A673 (cell line): Measurements from ENCODE around the gene BOD1L1. TPM values are rescaled to one million over a fixed set of nuclear protein-coding genes. Genes with fewer than 3 reads are reported as not detected.

Experiments
- BruUV-seq: library from RNA; stranded (reverse); fragments of 400-500 nt; replicated peaks from 2 replicates; lab custom pipeline; 2021; lab: Mats Ljungman, UMichigan
- CTCF ChIA-PET: fragments of 300-600 bp; sonication (Branson Sonifier 250); formaldehyde crosslinking; loops from one replicate; lab custom pipeline; 2022; ENCODE audit warnings: antibody characterized with exemption; lab: Charles Lee
- POLR2A ChIA-PET: fragments of 300-600 bp; sonication (Branson Sonifier 250); formaldehyde crosslinking; loops from one replicate; lab custom pipeline; 2022; ENCODE audit warnings: antibody characterized with exemption; ENCODE audit not compliant: low non-redundant PET; lab: Charles Lee
- DNase-seq: peaks from one replicate; pipeline ENCODE4 v3.0.0-alpha.2; 2015; ENCODE audit warnings: low spot score
- H3K27ac ChIP-seq: fragments of 200-600 bp; sonication (generic); 2 replicates; pipeline ENCODE4 v1.5.1; 2016; ENCODE audit warnings: mixed run types, low read depth, mild to moderate bottlenecking, mixed read lengths, antibody characterized with exemption, low read length; ENCODE audit not compliant: poor library complexity, severe bottlenecking
- H3K27me3 ChIP-seq: fragments of 200-600 bp; sonication (generic); replicated peaks from 2 replicates; pipeline ENCODE4 v1.6.1; 2017; ENCODE audit warnings: mixed run types, low read depth, mild to moderate bottlenecking, mixed read lengths, antibody characterized with exemption, low read length; ENCODE audit not compliant: insufficient read depth, poor library complexity
- H3K36me3 ChIP-seq: fragments of 200-600 bp; sonication (generic); 2 replicates; pipeline ENCODE4 v1.6.1; 2016; ENCODE audit warnings: mixed run types, mild to moderate bottlenecking, mixed read lengths, antibody characterized with exemption, low read length; ENCODE audit not compliant: insufficient read depth, poor library complexity, severe bottlenecking
- H3K4me1 ChIP-seq: fragments of 200-600 bp; sonication (generic); 2 replicates; pipeline ENCODE4 v1.6.1; 2017; ENCODE audit warnings: mixed run types, mild to moderate bottlenecking, mixed read lengths, antibody characterized with exemption, low read length; ENCODE audit not compliant: insufficient read depth, poor library complexity, severe bottlenecking
- H3K4me3 ChIP-seq: fragments of 200-600 bp; sonication (generic); 2 replicates; pipeline ENCODE4 v1.5.1; 2016; ENCODE audit warnings: low read depth, mixed run types, mild to moderate bottlenecking, mixed read lengths, low read length; ENCODE audit not compliant: poor library complexity, severe bottlenecking
- H3K9me3 ChIP-seq: fragments of 200-600 bp; sonication (generic); 2 replicates; pipeline ENCODE4 v1.6.1; 2016; ENCODE audit warnings: mixed run types, low read depth, mild to moderate bottlenecking, mixed read lengths, antibody characterized with exemption, low read length; ENCODE audit not compliant: poor library complexity, severe bottlenecking
- EZH2 ChIP-seq: fragments of 200-600 bp; sonication (generic); IDR thresholded peaks from 2 replicates; pipeline ENCODE4 v1.6.1; 2017; ENCODE audit warnings: borderline replicate concordance, low read depth, mild to moderate bottlenecking, mixed read lengths, antibody characterized with exemption, low read length; ENCODE audit not compliant: poor library complexity, severe bottlenecking
- intact Hi-C: fragments of 100-400 bp; cut with micrococcal nuclease; formaldehyde crosslinking; loops from one replicate; pipeline ENCODE4 v1.10.0; 2022; ENCODE audit not compliant: unreplicated experiment
- total RNA-seq: library from RNA; stranded (reverse); gene quantifications from 2 replicates; pipeline ENCODE4 v1.2.3, GENCODE V29; 2021
- TF ChIP-seq, protein P1 (sequence below): fragments of 300-800, 200-600 bp; sonication (generic); conservative IDR thresholded peaks from 2 replicates; pipeline ENCODE4 v1.5.1; 2017; ENCODE audit warnings: low read depth, mild to moderate bottlenecking, antibody characterized with exemption, low read length, moderate library complexity, mixed read lengths

The BOD1L1 gene
- total RNA-seq, 1 experiment from 2014 or later: 44.8 TPM

DNA sequence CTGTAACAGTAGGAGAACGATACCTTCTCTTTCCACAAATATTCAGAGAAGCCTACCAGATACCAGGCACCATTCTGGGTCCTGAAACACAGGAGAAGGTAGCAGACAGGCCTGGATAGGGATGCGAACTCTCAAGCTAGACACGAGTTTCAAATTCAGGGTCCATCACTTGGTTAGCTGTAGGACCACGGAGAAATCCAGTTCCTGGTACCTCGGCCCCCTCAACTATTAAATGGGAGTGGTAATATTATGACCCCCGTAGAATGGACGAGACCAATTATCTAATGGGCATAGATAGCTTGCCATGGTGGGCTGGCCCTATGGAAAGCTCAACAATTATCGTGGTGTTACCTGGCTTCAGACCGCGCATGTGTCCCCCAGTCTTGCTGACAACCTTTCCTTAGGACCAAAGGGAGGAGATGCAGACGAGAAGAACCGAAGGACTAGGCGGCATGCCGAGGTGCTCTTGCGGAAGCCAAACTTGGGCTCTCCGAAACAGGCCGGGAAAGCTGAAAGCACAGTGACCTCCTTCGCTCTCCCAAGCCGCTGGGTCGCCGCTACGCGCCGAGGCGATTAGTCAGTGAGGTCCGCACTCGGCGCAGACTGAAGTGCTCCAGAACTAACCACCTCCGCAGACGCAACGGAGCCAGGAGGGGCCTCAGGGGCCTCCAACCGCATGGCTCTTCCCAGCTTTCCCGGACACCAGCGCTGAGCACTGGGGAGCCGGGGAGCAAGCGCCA, 102.9 kb downstream of the BOD1L1 start:
- intact Hi-C loops: no loop called here
- BruUV-seq: no TSS peak
- CTCF ChIA-PET: no interaction called here
- Histone ChIP-seq H3K27ac (no peak overlapping the region), H3K36me3 (no peaks in the 10 kb centered on the region), H3K27me3 (no peaks in the 10 kb centered on the region), H3K9me3 (no peaks in the 10 kb centered on the region), H3K4me1 (peaks cover 7% of the 10 kb centered on the region), H3K4me3 (no peak overlapping the region)
- TF ChIP-seq EZH2: no peak
- TF ChIP-seq, protein P1, sequence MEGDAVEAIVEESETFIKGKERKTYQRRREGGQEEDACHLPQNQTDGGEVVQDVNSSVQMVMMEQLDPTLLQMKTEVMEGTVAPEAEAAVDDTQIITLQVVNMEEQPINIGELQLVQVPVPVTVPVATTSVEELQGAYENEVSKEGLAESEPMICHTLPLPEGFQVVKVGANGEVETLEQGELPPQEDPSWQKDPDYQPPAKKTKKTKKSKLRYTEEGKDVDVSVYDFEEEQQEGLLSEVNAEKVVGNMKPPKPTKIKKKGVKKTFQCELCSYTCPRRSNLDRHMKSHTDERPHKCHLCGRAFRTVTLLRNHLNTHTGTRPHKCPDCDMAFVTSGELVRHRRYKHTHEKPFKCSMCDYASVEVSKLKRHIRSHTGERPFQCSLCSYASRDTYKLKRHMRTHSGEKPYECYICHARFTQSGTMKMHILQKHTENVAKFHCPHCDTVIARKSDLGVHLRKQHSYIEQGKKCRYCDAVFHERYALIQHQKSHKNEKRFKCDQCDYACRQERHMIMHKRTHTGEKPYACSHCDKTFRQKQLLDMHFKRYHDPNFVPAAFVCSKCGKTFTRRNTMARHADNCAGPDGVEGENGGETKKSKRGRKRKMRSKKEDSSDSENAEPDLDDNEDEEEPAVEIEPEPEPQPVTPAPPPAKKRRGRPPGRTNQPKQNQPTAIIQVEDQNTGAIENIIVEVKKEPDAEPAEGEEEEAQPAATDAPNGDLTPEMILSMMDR: no peak
- POLR2A ChIA-PET: no interaction called here
- DNase-seq: no peak

DNA sequence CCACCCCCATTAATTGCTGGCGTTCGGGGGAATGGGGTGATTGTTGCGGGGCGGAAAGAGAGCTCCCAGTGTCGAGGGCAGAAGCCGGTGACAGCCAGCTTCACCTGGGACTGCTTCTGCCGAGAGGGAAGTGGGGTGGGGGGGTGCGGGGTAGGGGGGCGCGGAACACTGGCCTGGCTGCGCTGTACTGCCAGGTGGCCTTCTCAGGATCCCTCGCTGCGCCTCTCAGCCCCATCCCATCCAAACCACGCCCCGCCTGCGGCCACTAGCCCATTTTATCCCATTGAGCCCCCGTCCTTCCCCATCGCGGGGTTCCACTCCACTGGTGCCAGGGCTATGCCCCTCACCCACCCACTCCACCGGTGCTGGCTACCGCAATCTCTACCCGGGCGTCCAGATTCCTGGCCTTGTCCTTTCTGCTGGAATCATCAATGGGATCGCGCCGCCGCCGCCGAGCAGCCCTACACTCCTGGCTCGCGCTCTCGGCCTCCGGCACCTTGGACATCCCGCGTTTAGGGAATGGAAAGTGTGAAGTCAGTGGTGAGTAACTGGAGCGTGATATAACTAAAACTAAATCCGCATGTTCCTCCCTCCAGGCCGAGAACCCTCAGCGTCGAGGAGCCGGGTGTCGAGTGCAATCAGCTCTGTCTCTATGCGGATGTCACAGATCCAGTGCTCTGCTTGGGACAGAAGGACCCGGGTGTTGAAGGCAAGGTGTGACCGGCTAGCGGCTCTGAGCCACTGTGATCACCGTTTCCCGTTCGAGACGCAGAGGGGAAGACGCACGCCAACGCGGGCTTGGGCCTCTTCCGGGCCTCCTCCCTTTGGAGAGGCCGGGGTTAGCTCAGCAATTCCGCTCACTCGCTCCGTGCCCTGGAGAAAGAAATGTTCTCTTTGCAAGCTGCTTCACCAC, 103.7 kb downstream of the BOD1L1 start:
- Histone ChIP-seq H3K9me3 (no peaks in the 10 kb centered on the region), H3K4me1 (peaks cover 11% of the 10 kb centered on the region), H3K36me3 (no peaks in the 10 kb centered on the region), H3K27ac (no peak overlapping the region), H3K4me3 (no peak overlapping the region), H3K27me3 (no peaks in the 10 kb centered on the region)
- no TSS peak for BruUV-seq
- CTCF ChIA-PET: no interaction called here
- POLR2A ChIA-PET: no interaction called here
- intact Hi-C loops: no loop called here
- TF ChIP-seq, protein P1: no peak
- no peak for DNase-seq

DNA sequence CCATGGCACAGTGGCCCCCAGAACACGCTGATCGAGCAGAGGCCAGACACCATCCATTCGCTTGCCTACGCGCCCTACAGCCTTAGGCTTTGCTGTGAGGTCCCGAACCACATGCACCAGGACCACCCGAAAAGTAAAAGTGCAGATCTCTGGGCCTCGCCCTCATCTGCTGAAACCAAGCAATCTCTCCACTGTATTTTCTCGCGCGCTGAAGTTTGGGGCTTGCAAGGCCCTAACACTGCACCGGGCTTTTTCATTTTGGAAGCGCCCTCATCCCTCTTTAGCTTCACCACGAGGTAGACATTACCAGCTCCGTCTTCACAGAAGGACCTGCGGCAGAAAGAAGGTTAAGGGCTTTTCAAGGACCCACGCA, 104.4 kb downstream of the BOD1L1 start:
- POLR2A ChIA-PET: no interaction called here
- H3K27me3 ChIP-seq: no peaks in the 10 kb centered on the region
- BruUV-seq: no TSS peak

More for the DNA sequence above, 104.4 kb downstream of the BOD1L1 start:
- Histone ChIP-seq H3K9me3 (no peaks in the 10 kb centered on the region), H3K4me1 (peaks cover 16% of the 10 kb centered on the region), H3K4me3 (no peak overlapping the region), H3K36me3 (no peaks in the 10 kb centered on the region), H3K27ac (no peak overlapping the region)
- no peak for TF ChIP-seq EZH2
- TF ChIP-seq, protein P1: no peak
- no peak for DNase-seq
- intact Hi-C loops: no loop called here
- CTCF ChIA-PET: no interaction called here
